H9 (cell line): ENCODE measurements around the gene TREML1. TPM values are rescaled to one million over a fixed set of nuclear protein-coding genes. Genes with fewer than 3 reads are reported as not detected.
A peak's percentile ranks its signal among the peaks of the same experiment; 100 is the strongest.

Experiments used
- DNase-seq: peaks from one replicate; pipeline ENCODE4 v3.0.0-alpha.2; 2017
- H2AFZ ChIP-seq: one replicate; pipeline ENCODE4 v1.6.1; 2013; ENCODE audit warnings: mild to moderate bottlenecking, low read length, control low read depth, moderate library complexity
- H2AK5ac ChIP-seq: 2 replicates; pipeline ENCODE4 v1.6.1; 2013; ENCODE audit warnings: low read length, control low read depth, mixed read lengths; ENCODE audit not compliant: insufficient read length
- H2BK120ac ChIP-seq: one replicate; pipeline ENCODE4 v1.6.1; 2013; ENCODE audit warnings: low read depth, mild to moderate bottlenecking, low read length, control low read depth, inconsistent platforms; ENCODE audit not compliant: poor library complexity, severe bottlenecking
- H2BK12ac ChIP-seq: 2 replicates; pipeline ENCODE4 v1.6.1; 2013; ENCODE audit warnings: low read length, control low read depth, mixed read lengths, low read depth; ENCODE audit not compliant: insufficient read length
- H2BK15ac ChIP-seq: 2 replicates; pipeline ENCODE4 v1.6.1; 2013; ENCODE audit warnings: low read depth, low read length, control low read depth
- H2BK20ac ChIP-seq: one replicate; pipeline ENCODE4 v1.6.1; 2013; ENCODE audit warnings: low read depth, mild to moderate bottlenecking, low read length, control low read depth, inconsistent platforms; ENCODE audit not compliant: poor library complexity, severe bottlenecking
- H2BK5ac ChIP-seq: 2 replicates; pipeline ENCODE4 v1.6.1; 2013; ENCODE audit warnings: low read length, control low read depth, mixed read lengths; ENCODE audit not compliant: insufficient read length
- H3K14ac ChIP-seq: 2 replicates; pipeline ENCODE4 v1.6.1; 2013; ENCODE audit warnings: low read length, control low read depth; ENCODE audit not compliant: insufficient read depth
- H3K18ac ChIP-seq: 2 replicates; pipeline ENCODE4 v1.6.1; 2013; ENCODE audit warnings: low read depth, mild to moderate bottlenecking, mixed read lengths, low read length, control low read depth; ENCODE audit not compliant: insufficient read length
- H3K23ac ChIP-seq: 2 replicates; pipeline ENCODE4 v1.6.1; 2013; ENCODE audit warnings: low read length, control low read depth, mixed read lengths, low read depth; ENCODE audit not compliant: insufficient read length
- H3K23me2 ChIP-seq: 2 replicates; pipeline ENCODE4 v1.6.1; 2013; ENCODE audit warnings: low read depth, mild to moderate bottlenecking, mixed read lengths, low read length, control low read depth; ENCODE audit not compliant: insufficient read length, poor library complexity, severe bottlenecking
- H3K27ac ChIP-seq: 2 replicates; pipeline ENCODE4 v1.5.1; 2013; ENCODE audit warnings: low read length, control low read depth, mixed read lengths, low read depth; ENCODE audit not compliant: insufficient read length
- H3K27me3 ChIP-seq: 2 replicates; pipeline ENCODE4 v1.6.1; 2013; ENCODE audit warnings: low read length, control low read depth, inconsistent platforms; ENCODE audit not compliant: insufficient read depth
- H3K4ac ChIP-seq: 2 replicates; pipeline ENCODE4 v1.6.1; 2013; ENCODE audit warnings: low read depth, mild to moderate bottlenecking, control low read depth, inconsistent platforms, low read length, moderate library complexity
- H3K4me1 ChIP-seq: 2 replicates; pipeline ENCODE4 v1.6.1; 2013; ENCODE audit warnings: low read length, control low read depth, inconsistent platforms; ENCODE audit not compliant: insufficient read depth
- H3K4me2 ChIP-seq: 2 replicates; pipeline ENCODE4 v1.6.1; 2013; ENCODE audit warnings: low read length, control low read depth, mixed read lengths; ENCODE audit not compliant: insufficient read length, insufficient read depth
- H3K56ac ChIP-seq: 2 replicates; pipeline ENCODE4 v1.6.1; 2013; ENCODE audit warnings: low read depth, mild to moderate bottlenecking, mixed read lengths, low read length, control low read depth; ENCODE audit not compliant: insufficient read length
- H3K79me1 ChIP-seq: 2 replicates; pipeline ENCODE4 v1.6.1; 2013; ENCODE audit warnings: low read depth, mild to moderate bottlenecking, moderate library complexity, low read length, control low read depth, inconsistent platforms; ENCODE audit not compliant: insufficient read depth, poor library complexity, severe bottlenecking
- H3K79me2 ChIP-seq: 2 replicates; pipeline ENCODE4 v1.6.1; 2013; ENCODE audit warnings: low read length, control low read depth, inconsistent platforms; ENCODE audit not compliant: insufficient read depth
- H3K9ac ChIP-seq: 2 replicates; pipeline ENCODE4 v1.6.1; 2013; ENCODE audit warnings: low read length, control low read depth, mixed read lengths; ENCODE audit not compliant: insufficient read length; ENCODE audit errors: extremely low read depth
- H3K9me3 ChIP-seq: one replicate; pipeline ENCODE4 v1.6.1; 2013; ENCODE audit warnings: low read depth, low read length, inconsistent platforms; ENCODE audit not compliant: control insufficient read depth
- H3T11ph ChIP-seq: one replicate; pipeline ENCODE4 v1.6.1; 2013; ENCODE audit warnings: mild to moderate bottlenecking, low read length, control low read depth, inconsistent platforms
- H4K20me1 ChIP-seq: one replicate; pipeline ENCODE4 v1.6.1; 2013; ENCODE audit not compliant: control insufficient read depth, insufficient read length, insufficient read depth
- H4K5ac ChIP-seq: 2 replicates; pipeline ENCODE4 v1.6.1; 2013; ENCODE audit warnings: low read depth, mild to moderate bottlenecking, mixed read lengths, low read length, control low read depth; ENCODE audit not compliant: insufficient read length
- H4K8ac ChIP-seq: replicated peaks from 2 replicates; pipeline ENCODE4 v1.6.1; 2013; ENCODE audit warnings: low read length, control low read depth, mixed read lengths, low read depth; ENCODE audit not compliant: insufficient read length
- H4K91ac ChIP-seq: 2 replicates; pipeline ENCODE4 v1.6.1; 2013; ENCODE audit warnings: low read depth, mild to moderate bottlenecking, moderate library complexity, mixed read lengths, low read length, control low read depth; ENCODE audit not compliant: insufficient read length
- H3K27ac Mint-ChIP-seq, 3 experiments: 2 replicates in 2 of 3; 3 replicates in 1 of 3; pipeline ENCODE4 v1.8.0; 2020 to 2021; ENCODE audit warnings: mixed read lengths in 3 of 3, mild to moderate bottlenecking in 1 of 3, moderate library complexity in 1 of 3
- H3K27me3 Mint-ChIP-seq: 2 replicates; pipeline ENCODE4 v1.8.0; 2021; ENCODE audit warnings: low read depth, mild to moderate bottlenecking, moderate library complexity, mixed read lengths
- H3K36me3 Mint-ChIP-seq, 3 experiments: 2 replicates in 2 of 3; 3 replicates in 1 of 3; pipeline ENCODE4 v1.8.0; 2020 to 2021; ENCODE audit warnings: low read depth in 3 of 3, mixed read lengths in 3 of 3; ENCODE audit not compliant: insufficient read depth in 1 of 3
- H3K4me1 Mint-ChIP-seq, 2 experiments: 2 replicates each; pipeline ENCODE4 v1.8.0; 2020; ENCODE audit warnings: mixed read lengths in 2 of 2
- H3K4me3 Mint-ChIP-seq, 2 experiments: 2 replicates in 1 of 2; 3 replicates in 1 of 2; pipeline ENCODE4 v1.8.0; 2020 to 2021; ENCODE audit warnings: mild to moderate bottlenecking in 2 of 2, mixed read lengths in 2 of 2, moderate library complexity in 1 of 2
- H3K9me3 Mint-ChIP-seq, 2 experiments: 2 replicates in 1 of 2; 3 replicates in 1 of 2; pipeline ENCODE4 v1.8.0; 2020; ENCODE audit warnings: mild to moderate bottlenecking in 2 of 2, mixed read lengths in 2 of 2, moderate library complexity in 1 of 2
- WGBS: extraction: QIAGEN DNeasy Blood & Tissue Kit; methylation state at CpG from one replicate; pipeline ENCODE4 v1.1.7; 2013; ENCODE audit warnings: missing lambda C conversion rate, low lambda C conversion rate, mixed read lengths; ENCODE audit not compliant: insufficient read length; ENCODE audit errors: extremely low coverage; 5-methylcytosine and 5-hydroxymethylcytosine counted together
- total RNA-seq: library from RNA; stranded (reverse); gene quantifications from 2 replicates; pipeline ENCODE4 v1.2.1, GENCODE V29; 2021
- TF ChIP-seq, protein P1 (sequence below): fragments of 200-600 bp; sonication (generic); conservative IDR thresholded peaks from 3 replicates; pipeline ENCODE4 v1.8.0; 2021; ENCODE audit warnings: antibody characterized with exemption, mild to moderate bottlenecking

TREML1 gene
- total RNA-seq, 1 experiment from 2014 or later = not detected

DNA sequence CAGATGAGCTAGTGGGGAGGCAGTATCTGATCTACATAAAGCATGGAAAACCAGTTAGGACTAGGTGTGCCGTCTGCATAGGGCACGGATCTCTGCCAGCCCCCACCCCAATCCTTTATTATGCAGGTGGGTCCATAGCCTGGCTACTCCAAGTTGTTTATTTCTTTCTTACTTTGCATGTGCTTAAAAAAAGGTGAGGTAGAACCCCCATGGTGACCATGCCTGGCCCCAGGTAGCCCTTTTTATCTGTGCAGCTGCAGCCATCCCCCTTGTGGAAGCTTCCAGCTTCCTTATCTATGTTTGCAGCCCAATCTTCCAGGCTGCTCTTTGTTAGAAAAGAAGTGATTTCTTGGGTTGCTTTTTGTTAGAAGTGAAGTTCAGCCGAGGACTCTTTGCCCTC, 17.8 kb upstream of the TREML1 start:
- Histone ChIP-seq H3K23me2 (no peaks in the 10 kb centered on the region), H3K4me1 (peaks cover 4% of the 10 kb centered on the region; the same call in 1 of the 2 replicates), H2AK5ac (no peak overlapping the region), H3K27me3 (no peaks in the 10 kb centered on the region), H2BK120ac (no peak overlapping the region), H3K27ac (no peak overlapping the region), H3K9me3 (no peaks in the 10 kb centered on the region), H3K23ac (no peak overlapping the region), H2BK15ac (no peak overlapping the region), H4K5ac (no peak overlapping the region), H3K4me2 (no peak overlapping the region), H2BK20ac (no peak overlapping the region), H4K8ac (no peak overlapping the region), H3K18ac (no peak overlapping the region), H3K56ac (no peak overlapping the region), H3K79me2 (no peaks in the 10 kb centered on the region), H2BK12ac (no peak overlapping the region), H3T11ph (no peak overlapping the region), H3K14ac (no peak overlapping the region), H3K9ac (no peak overlapping the region), H2AFZ (no peak overlapping the region), H3K4ac (no peak overlapping the region), H4K91ac (no peak overlapping the region), H2BK5ac (no peak overlapping the region), H3K79me1 (no peaks in the 10 kb centered on the region), H4K20me1 (no peaks in the 10 kb centered on the region)
- Mint-ChIP-seq H3K9me3 (peaks cover 6 to 9% of the 10 kb centered on the region in 2 experiments; a peak in 4 of 5 replicates), H3K27me3 (peaks cover 6% of the 10 kb centered on the region), H3K27ac (peak overlapping the region in 2 of 3 experiments; percentile 81 to 98; a peak in 5 of 7 replicates), H3K4me3 (no peak overlapping the region), H3K4me1 (peaks cover 27 to 29% of the 10 kb centered on the region in 2 experiments), H3K36me3 (peaks cover 0 to 8% (median 2%) of the 10 kb centered on the region in 3 experiments; a peak in 3 of 7 replicates)
- TF ChIP-seq, protein P1, sequence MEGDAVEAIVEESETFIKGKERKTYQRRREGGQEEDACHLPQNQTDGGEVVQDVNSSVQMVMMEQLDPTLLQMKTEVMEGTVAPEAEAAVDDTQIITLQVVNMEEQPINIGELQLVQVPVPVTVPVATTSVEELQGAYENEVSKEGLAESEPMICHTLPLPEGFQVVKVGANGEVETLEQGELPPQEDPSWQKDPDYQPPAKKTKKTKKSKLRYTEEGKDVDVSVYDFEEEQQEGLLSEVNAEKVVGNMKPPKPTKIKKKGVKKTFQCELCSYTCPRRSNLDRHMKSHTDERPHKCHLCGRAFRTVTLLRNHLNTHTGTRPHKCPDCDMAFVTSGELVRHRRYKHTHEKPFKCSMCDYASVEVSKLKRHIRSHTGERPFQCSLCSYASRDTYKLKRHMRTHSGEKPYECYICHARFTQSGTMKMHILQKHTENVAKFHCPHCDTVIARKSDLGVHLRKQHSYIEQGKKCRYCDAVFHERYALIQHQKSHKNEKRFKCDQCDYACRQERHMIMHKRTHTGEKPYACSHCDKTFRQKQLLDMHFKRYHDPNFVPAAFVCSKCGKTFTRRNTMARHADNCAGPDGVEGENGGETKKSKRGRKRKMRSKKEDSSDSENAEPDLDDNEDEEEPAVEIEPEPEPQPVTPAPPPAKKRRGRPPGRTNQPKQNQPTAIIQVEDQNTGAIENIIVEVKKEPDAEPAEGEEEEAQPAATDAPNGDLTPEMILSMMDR = no peak; the same call in 2 of the 3 replicates
- WGBS = no CpG with 5 or more reads among the region's 3 CpGs
- peak; percentile 47 for DNase-seq
